KMS-11 (cell line): Measurements from ENCODE around the gene MYO1E.

Experiments
- H2AFZ ChIP-seq: fragments of 200-600 bp; sonication (generic); 2 replicates; pipeline ENCODE4 v1.6.1; 2016; ENCODE audit warnings: antibody characterized with exemption, mixed run types, low read depth
- H3K27ac ChIP-seq: fragments of 200-600 bp; sonication (generic); 2 replicates; pipeline ENCODE4 v1.6.1; 2016; ENCODE audit warnings: mild to moderate bottlenecking, mixed run types
- H3K27me3 ChIP-seq: fragments of 200-600 bp; sonication (generic); 2 replicates; pipeline ENCODE4 v1.6.1; 2017; ENCODE audit warnings: mild to moderate bottlenecking, low read depth, mixed run types, moderate library complexity; ENCODE audit not compliant: insufficient read depth
- H3K36me3 ChIP-seq: fragments of 200-600 bp; sonication (generic); 2 replicates; pipeline ENCODE4 v1.6.1; 2017; ENCODE audit warnings: mild to moderate bottlenecking, mixed run types; ENCODE audit not compliant: insufficient read depth
- H3K4me1 ChIP-seq: fragments of 200-600 bp; sonication (generic); 2 replicates; pipeline ENCODE4 v1.6.1; 2016; ENCODE audit warnings: mild to moderate bottlenecking, low read depth, mixed run types; ENCODE audit not compliant: poor library complexity, severe bottlenecking
- H3K4me2 ChIP-seq: fragments of 200-600 bp; sonication (generic); 2 replicates; pipeline ENCODE4 v1.7.0; 2016; ENCODE audit warnings: mild to moderate bottlenecking, mixed run types
- H3K4me3 ChIP-seq: fragments of 200-600 bp; sonication (generic); IDR thresholded peaks from 2 replicates; pipeline ENCODE4 v1.6.1; 2017; ENCODE audit warnings: low read depth, low read length, mixed read lengths; ENCODE audit not compliant: insufficient read depth
- H3K79me2 ChIP-seq: fragments of 200-600 bp; sonication (generic); 2 replicates; pipeline ENCODE4 v1.6.1; 2016; ENCODE audit warnings: low read depth, mixed run types; ENCODE audit not compliant: insufficient read depth
- H3K9ac ChIP-seq: fragments of 200-600 bp; sonication (generic); 2 replicates; pipeline ENCODE4 v1.6.1; 2016; ENCODE audit warnings: mild to moderate bottlenecking, mixed run types
- H4K20me1 ChIP-seq: fragments of 200-600 bp; sonication (generic); 2 replicates; pipeline ENCODE4 v1.6.1; 2016; ENCODE audit warnings: mild to moderate bottlenecking, mixed run types; ENCODE audit not compliant: insufficient read depth
- TF ChIP-seq, protein P1 (sequence below): fragments of 200-600 bp; sonication (generic); conservative IDR thresholded peaks from 2 replicates; pipeline ENCODE4 v1.6.1; 2017; ENCODE audit warnings: low read depth, mild to moderate bottlenecking, antibody characterized with exemption, low read length, moderate library complexity, mixed read lengths

The MYO1E gene

DNA sequence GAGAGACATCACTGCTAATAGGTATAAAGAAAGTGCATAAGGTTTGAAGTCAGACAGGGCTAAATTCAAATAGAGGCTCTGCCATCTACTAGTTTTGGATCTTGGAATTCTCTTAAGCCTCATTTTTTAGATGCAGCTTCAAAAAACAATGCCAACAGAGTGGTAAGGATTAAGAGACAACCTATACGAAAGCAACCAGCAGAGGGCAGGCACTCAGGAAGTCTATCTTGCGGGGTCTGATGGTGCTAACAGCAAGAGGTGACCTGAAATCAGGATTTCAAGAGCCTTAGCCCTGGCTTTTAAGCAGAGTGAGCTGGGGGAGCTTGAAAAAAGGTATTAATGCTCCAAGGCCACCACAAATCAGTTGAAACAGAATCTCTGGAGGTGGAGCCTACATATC is 125.3 kb downstream of the MYO1E start:
- Histone ChIP-seq H4K20me1 (no peaks in the 10 kb centered on the region), H3K4me1 (no peaks in the 10 kb centered on the region), H3K9ac (no peak overlapping the region), H3K27me3 (no peaks in the 10 kb centered on the region), H3K27ac (no peak overlapping the region), H3K4me2 (no peak overlapping the region), H3K79me2 (no peaks in the 10 kb centered on the region), H3K4me3 (no peak overlapping the region), H3K36me3 (no peaks in the 10 kb centered on the region), H2AFZ (no peak overlapping the region)
- TF ChIP-seq, protein P1, sequence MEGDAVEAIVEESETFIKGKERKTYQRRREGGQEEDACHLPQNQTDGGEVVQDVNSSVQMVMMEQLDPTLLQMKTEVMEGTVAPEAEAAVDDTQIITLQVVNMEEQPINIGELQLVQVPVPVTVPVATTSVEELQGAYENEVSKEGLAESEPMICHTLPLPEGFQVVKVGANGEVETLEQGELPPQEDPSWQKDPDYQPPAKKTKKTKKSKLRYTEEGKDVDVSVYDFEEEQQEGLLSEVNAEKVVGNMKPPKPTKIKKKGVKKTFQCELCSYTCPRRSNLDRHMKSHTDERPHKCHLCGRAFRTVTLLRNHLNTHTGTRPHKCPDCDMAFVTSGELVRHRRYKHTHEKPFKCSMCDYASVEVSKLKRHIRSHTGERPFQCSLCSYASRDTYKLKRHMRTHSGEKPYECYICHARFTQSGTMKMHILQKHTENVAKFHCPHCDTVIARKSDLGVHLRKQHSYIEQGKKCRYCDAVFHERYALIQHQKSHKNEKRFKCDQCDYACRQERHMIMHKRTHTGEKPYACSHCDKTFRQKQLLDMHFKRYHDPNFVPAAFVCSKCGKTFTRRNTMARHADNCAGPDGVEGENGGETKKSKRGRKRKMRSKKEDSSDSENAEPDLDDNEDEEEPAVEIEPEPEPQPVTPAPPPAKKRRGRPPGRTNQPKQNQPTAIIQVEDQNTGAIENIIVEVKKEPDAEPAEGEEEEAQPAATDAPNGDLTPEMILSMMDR: peak; percentile 57

DNA sequence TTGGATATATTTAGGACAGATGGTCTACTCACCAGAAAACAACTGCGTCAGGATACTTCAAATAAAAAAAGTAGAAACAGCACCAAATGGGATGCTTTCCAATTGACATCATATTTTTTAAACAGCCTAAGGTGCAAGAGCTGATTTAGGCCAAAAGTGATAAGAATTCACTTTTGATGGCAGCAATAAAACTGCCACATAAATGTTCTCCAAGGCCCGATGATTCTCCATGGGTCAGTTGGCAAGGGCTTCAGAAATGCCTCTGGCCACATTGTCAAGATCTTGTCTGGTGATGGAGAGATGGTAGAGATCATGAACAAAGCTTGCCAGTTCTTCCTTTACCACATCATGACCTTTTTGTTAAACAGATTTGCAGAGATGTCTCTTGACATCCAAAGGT is 127.1 kb downstream of the MYO1E start:
- Histone ChIP-seq H3K27me3 (no peaks in the 10 kb centered on the region), H3K4me1 (no peaks in the 10 kb centered on the region), H3K4me2 (no peak overlapping the region), H3K27ac (no peak overlapping the region), H3K79me2 (no peaks in the 10 kb centered on the region), H3K4me3 (no peak overlapping the region), H4K20me1 (no peaks in the 10 kb centered on the region), H2AFZ (no peak overlapping the region), H3K9ac (no peak overlapping the region), H3K36me3 (no peaks in the 10 kb centered on the region)
- TF ChIP-seq, protein P1: no peak

DNA sequence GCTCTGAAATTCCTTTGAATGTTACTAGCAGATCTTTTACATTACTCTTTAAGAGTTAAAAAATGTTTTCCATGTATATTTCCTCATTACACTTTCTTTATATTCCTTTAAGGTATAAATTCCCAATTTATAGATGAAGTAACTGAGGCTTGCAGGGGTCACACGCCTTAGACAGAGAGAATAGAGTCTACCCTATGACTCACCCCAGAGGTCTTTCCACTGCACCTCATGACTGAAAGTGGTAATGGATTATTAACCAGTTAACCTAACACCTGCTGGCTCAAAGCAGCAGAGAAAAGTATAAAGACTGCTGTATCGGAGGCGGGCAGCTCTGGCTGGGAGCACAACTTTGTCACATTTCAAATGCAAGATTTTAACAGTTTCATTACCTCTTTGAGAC is 128.3 kb downstream of the MYO1E start:
- Histone ChIP-seq H3K4me3 (no peak overlapping the region), H4K20me1 (no peaks in the 10 kb centered on the region), H3K79me2 (no peaks in the 10 kb centered on the region), H3K9ac (no peak overlapping the region), H3K4me2 (no peak overlapping the region), H3K27ac (no peak overlapping the region), H3K36me3 (no peaks in the 10 kb centered on the region), H3K27me3 (no peaks in the 10 kb centered on the region), H3K4me1 (no peaks in the 10 kb centered on the region), H2AFZ (no peak overlapping the region)
- TF ChIP-seq, protein P1: no peak

DNA sequence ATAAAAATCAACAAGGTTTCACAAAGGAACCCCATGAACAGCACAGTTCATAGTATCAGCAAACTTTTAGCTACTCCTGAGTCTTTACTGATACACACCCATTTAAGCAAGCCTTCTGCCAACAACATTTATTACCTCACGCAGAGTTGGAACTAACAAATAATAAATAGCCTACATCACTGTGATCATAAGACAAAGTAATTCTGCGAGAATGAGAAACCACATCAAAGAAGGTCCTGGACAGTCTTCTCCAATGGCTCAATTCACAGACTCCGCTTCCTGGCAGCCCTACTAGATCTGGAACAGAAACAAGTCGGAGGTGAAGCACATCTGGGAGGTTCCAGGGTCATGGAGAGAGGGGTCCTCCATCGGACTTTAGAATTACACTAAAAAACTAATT is 129.0 kb downstream of the MYO1E start:
- no peaks in the 10 kb centered on the region for H3K36me3 ChIP-seq
- H3K4me2 ChIP-seq: no peak overlapping the region
- no peak overlapping the region for H2AFZ ChIP-seq
- no peaks in the 10 kb centered on the region for H3K27me3 ChIP-seq
- no peak overlapping the region for H3K9ac ChIP-seq
- H4K20me1 ChIP-seq: no peaks in the 10 kb centered on the region
- H3K4me1 ChIP-seq: no peaks in the 10 kb centered on the region
- H3K27ac ChIP-seq: no peak overlapping the region
- TF ChIP-seq, protein P1: no peak
- no peaks in the 10 kb centered on the region for H3K79me2 ChIP-seq
- H3K4me3 ChIP-seq: no peak overlapping the region
